HepG2 (cell line): ENCODE results near the gene YIF1B. TPM values are rescaled to one million over a fixed set of nuclear protein-coding genes. Genes with fewer than 3 reads are reported as not detected.

Experiments used
- ATAC-seq: fragments of 200-7000 bp; cut with Tn5 transposase; 3 replicates; pipeline ENCODE4 v1.9.1; 2020; ENCODE audit warnings: mild to moderate bottlenecking, moderate library complexity
- BruUV-seq: library from RNA; stranded (reverse); fragments of 400-500 nt; replicated peaks from 2 replicates; lab custom pipeline; 2021; lab: Mats Ljungman, UMichigan
- CTCF ChIA-PET: fragments of 300-600 bp; formaldehyde crosslinking; extraction: SDS; loops from one replicate; lab custom pipeline; 2021; ENCODE audit warnings: low total read pairs, inconsistent platforms, low intra/inter-chr PET ratio; lab: Yijun Ruan, JAX
- POLR2A ChIA-PET: fragments of 350-600 bp; sonication (Branson Sonifier 250); formaldehyde crosslinking; loops from one replicate; lab custom pipeline; 2020; ENCODE audit warnings: antibody characterized with exemption, inconsistent platforms; lab: Yijun Ruan, JAX
- DNase-seq: peaks from one replicate; pipeline ENCODE4 v3.0.0-alpha.2; 2015; ENCODE audit warnings: low spot score
- FAIRE-seq: peaks from 3 replicates; lab custom pipeline; 2011; peaks lifted over from hg19 to GRCh38; lab: Jason Lieb, UNC
- H2AFZ ChIP-seq: one replicate; pipeline ENCODE4 v1.6.1; 2011; ENCODE audit warnings: low read length, inconsistent platforms
- H3K27ac ChIP-seq: fragments of 300-600 bp; 3 replicates; pipeline ENCODE4 v1.8.0; 2011; ENCODE audit warnings: mixed run types, mild to moderate bottlenecking, mixed read lengths, low read length, inconsistent platforms; ENCODE audit not compliant: insufficient read depth; ENCODE audit errors: extremely low read length
- H3K27me3 ChIP-seq, 2 experiments: fragments of 200-600 bp in 1 of 2; 2 replicates in 1 of 2; 3 replicates in 1 of 2; pipeline versions ENCODE4 v1.6.0 to v1.8.0; 2011; ENCODE audit warnings: low read length in 2 of 2, mild to moderate bottlenecking in 2 of 2, moderate library complexity in 2 of 2, inconsistent platforms in 1 of 2; ENCODE audit not compliant: insufficient read depth in 2 of 2, control insufficient read depth in 1 of 2
- H3K36me3 ChIP-seq, 2 experiments: fragments of 200-600 bp in 1 of 2; replicated peaks in 1 of 2; 2 replicates in 1 of 2; 3 replicates in 1 of 2; pipeline versions ENCODE4 v1.5.1 to v1.8.0; 2011; ENCODE audit warnings: low read length in 2 of 2, inconsistent platforms in 1 of 2; ENCODE audit not compliant: insufficient read depth in 2 of 2, control insufficient read depth in 1 of 2
- H3K4me1 ChIP-seq: 2 replicates; pipeline ENCODE4 v1.5.1; 2012; ENCODE audit warnings: low read length, inconsistent platforms; ENCODE audit not compliant: insufficient read depth
- H3K4me2 ChIP-seq: 2 replicates; pipeline ENCODE4 v1.6.0; 2011; ENCODE audit warnings: low read depth, low read length, inconsistent platforms
- H3K4me3 ChIP-seq, 3 experiments: fragments of 200-600 bp in 1 of 3; sonication (generic), shearing (Covaris generic) in 1 of 3; replicated peaks in 1 of 3; 2 replicates each; pipeline ENCODE4 v1.5.1; 2011 to 2016; ENCODE audit warnings: low read length in 3 of 3, inconsistent platforms in 2 of 3, low read depth in 2 of 3, mild to moderate bottlenecking in 2 of 3, control low read depth in 1 of 3, mixed read lengths in 1 of 3; ENCODE audit not compliant: insufficient read depth in 1 of 3
- H3K79me2 ChIP-seq: one replicate; pipeline ENCODE4 v1.6.1; 2011; ENCODE audit warnings: low read length, inconsistent platforms; ENCODE audit not compliant: insufficient read depth
- H3K9ac ChIP-seq: 2 replicates; pipeline ENCODE4 v1.6.0; 2011; ENCODE audit warnings: mild to moderate bottlenecking, low read depth, low read length, inconsistent platforms; ENCODE audit not compliant: insufficient read depth
- H3K9me3 ChIP-seq: 2 replicates; pipeline ENCODE4 v1.5.1; 2012; ENCODE audit warnings: mild to moderate bottlenecking, low read length
- H4K20me1 ChIP-seq: 2 replicates; pipeline ENCODE4 v1.6.0; 2011; ENCODE audit warnings: inconsistent platforms, mild to moderate bottlenecking, low read length, moderate library complexity; ENCODE audit not compliant: insufficient read depth
- CBFB ChIP-seq: sonication (generic); formaldehyde crosslinking; IDR thresholded peaks from 2 replicates; pipeline ENCODE4 v1.4.0; 2020; ENCODE audit warnings: missing genetic modification reagents
- CBX5 ChIP-seq: sonication (generic); formaldehyde crosslinking; IDR thresholded peaks from 2 replicates; pipeline ENCODE4 v1.4.0; 2020; ENCODE audit warnings: missing genetic modification reagents, borderline replicate concordance
- MXI1 ChIP-seq: IDR thresholded peaks from 3 replicates; pipeline ENCODE4 v1.6.1; 2012; ENCODE audit warnings: low read depth, low read length, inconsistent platforms, borderline replicate concordance
- SRSF1 ChIP-seq: fragments of 200-400 bp; formaldehyde crosslinking; optimal IDR thresholded peaks from 2 replicates; pipeline ENCODE3; 2017; ENCODE audit warnings: mild to moderate bottlenecking, low read depth, low read length, moderate library complexity
- ZNF180 ChIP-seq: sonication (generic); formaldehyde crosslinking; IDR thresholded peaks from 2 replicates; pipeline ENCODE4 v1.4.0; 2020; ENCODE audit warnings: low read depth, missing genetic modification reagents, borderline replicate concordance
- ZNF557 ChIP-seq: sonication (generic); formaldehyde crosslinking; IDR thresholded peaks from 2 replicates; pipeline ENCODE4 v1.4.0; 2020; ENCODE audit warnings: missing genetic modification reagents
- ZNF674 ChIP-seq: sonication (generic); formaldehyde crosslinking; IDR thresholded peaks from 2 replicates; pipeline ENCODE4 v1.5.0; 2020; ENCODE audit warnings: low read depth, mild to moderate bottlenecking, missing genetic modification reagents
- WGBS: methylation state at CpG from one replicate; pipeline ENCODE4 v1.1.6; 2017; ENCODE audit warnings: low lambda C conversion rate; 5-methylcytosine and 5-hydroxymethylcytosine counted together
- in situ Hi-C: cut with HindIII; loops from 2 replicates; pipeline ENCODE4 v1.10.0; 2017; ENCODE audit warnings: low pct_unique_long_range_greater_than_20kb; ENCODE audit not compliant: extremely low pct_ligation_motif_present
- intact Hi-C: fragments of 100-400 bp; cut with micrococcal nuclease; formaldehyde crosslinking; loops from one replicate; pipeline ENCODE4 v1.10.0; 2022; ENCODE audit not compliant: unreplicated experiment
- polyA plus RNA-seq, 8 experiments: library from polyadenylated mRNA; depleted of rRNA in 3 of 8; stranded (reverse) in 7 of 8; unstranded in 1 of 8; fragments of >200 nt; fragmentation: Illumina TruSeq in 4 of 8; extraction: Trizol in 4 of 8; gene quantifications; 2 replicates each; pipeline versions ENCODE4 v1.2.1 to v1.2.3, GENCODE V29; 2011 to 2016; ENCODE audit warnings: low read depth in 4 of 8, missing spikeins in 1 of 8, mixed read lengths in 1 of 8; ENCODE audit not compliant: insufficient read depth in 1 of 8
- total RNA-seq, 5 experiments: library from RNA; depleted of rRNA; stranded (reverse); fragments of >200 nt; fragmentation: Illumina TruSeq; extraction: Trizol; gene quantifications; 2 replicates each; pipeline ENCODE4 v1.2.3, GENCODE V29; 2016; ENCODE audit warnings: low read depth in 1 of 5
- TF ChIP-seq, protein P1 (sequence below): sonication (generic); formaldehyde crosslinking; IDR thresholded peaks from 2 replicates; pipeline ENCODE4 v1.5.0; 2020; ENCODE audit warnings: mild to moderate bottlenecking, missing genetic modification reagents
- TF ChIP-seq, protein P2 (sequence below): fragments of 450-650 bp; IDR thresholded peaks from 2 replicates; pipeline ENCODE4 v1.6.1; 2017
- TF ChIP-seq, protein P3 (sequence below): sonication (generic); formaldehyde crosslinking; IDR thresholded peaks from 2 replicates; pipeline ENCODE4 v1.4.0; 2020; ENCODE audit warnings: mild to moderate bottlenecking, missing genetic modification reagents, borderline replicate concordance

Gene YIF1B
- total and polyA plus RNA-seq, 2 of the 13 experiments (the other 11 are each of a cell fraction or from before 2014, with no cell fraction given) = 41.4 to 85.2 TPM

DNA sequence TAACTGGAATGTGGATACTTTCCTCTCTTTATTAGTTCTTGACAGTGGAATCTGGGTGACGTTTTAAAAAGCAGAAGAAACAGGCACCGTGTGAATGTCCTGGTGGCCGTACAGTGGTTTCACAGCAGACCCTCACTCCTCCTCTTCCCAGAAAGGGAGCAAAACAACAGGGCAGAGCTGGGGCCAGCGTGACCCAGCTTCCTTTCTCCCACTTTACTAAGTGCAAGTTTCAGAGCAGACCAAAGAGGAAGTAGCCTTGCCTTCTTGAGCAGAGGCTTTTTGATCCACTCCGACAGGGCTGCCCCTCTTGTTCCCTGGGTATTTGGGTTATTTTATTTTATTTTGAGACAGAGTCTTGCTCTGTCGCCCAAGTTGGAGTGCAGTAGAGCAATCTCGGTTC lies 31.3 kb downstream of the YIF1B start (continued):
- TF ChIP-seq, protein P1, sequence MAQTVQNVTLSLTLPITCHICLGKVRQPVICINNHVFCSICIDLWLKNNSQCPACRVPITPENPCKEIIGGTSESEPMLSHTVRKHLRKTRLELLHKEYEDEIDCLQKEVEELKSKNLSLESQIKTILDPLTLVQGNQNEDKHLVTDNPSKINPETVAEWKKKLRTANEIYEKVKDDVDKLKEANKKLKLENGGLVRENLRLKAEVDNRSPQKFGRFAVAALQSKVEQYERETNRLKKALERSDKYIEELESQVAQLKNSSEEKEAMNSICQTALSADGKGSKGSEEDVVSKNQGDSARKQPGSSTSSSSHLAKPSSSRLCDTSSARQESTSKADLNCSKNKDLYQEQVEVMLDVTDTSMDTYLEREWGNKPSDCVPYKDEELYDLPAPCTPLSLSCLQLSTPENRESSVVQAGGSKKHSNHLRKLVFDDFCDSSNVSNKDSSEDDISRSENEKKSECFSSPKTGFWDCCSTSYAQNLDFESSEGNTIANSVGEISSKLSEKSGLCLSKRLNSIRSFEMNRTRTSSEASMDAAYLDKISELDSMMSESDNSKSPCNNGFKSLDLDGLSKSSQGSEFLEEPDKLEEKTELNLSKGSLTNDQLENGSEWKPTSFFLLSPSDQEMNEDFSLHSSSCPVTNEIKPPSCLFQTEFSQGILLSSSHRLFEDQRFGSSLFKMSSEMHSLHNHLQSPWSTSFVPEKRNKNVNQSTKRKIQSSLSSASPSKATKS (CRISPR knock-in tag) = no peak

DNA sequence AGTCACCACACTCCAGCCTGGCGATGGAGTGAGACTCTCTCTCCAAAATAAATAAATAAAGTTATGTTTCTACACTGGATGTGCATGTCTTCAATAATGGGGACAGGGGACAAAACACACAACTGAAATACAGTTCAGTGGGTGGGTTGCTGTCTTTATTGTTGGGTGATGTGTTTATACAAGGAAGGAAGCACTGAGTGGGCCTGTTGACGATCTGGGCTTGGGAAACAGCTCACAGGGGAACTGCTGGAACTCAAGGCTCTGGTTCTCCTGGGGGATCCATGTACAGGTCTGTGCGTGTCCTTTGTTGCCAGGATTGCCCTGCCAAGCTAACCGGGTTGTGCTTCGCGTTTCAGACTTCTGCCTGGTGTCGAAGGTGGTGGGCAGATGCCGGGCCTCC lies 32.5 kb downstream of the YIF1B start:
- no peak for FAIRE-seq
- Histone ChIP-seq H3K9me3 (no peaks in the 10 kb centered on the region), H3K36me3 (no peaks in the 10 kb centered on the region)
- no peak for TF ChIP-seq ZNF180
- no peak for TF ChIP-seq CBX5 (CRISPR knock-in tag)
- TF ChIP-seq, protein P2, sequence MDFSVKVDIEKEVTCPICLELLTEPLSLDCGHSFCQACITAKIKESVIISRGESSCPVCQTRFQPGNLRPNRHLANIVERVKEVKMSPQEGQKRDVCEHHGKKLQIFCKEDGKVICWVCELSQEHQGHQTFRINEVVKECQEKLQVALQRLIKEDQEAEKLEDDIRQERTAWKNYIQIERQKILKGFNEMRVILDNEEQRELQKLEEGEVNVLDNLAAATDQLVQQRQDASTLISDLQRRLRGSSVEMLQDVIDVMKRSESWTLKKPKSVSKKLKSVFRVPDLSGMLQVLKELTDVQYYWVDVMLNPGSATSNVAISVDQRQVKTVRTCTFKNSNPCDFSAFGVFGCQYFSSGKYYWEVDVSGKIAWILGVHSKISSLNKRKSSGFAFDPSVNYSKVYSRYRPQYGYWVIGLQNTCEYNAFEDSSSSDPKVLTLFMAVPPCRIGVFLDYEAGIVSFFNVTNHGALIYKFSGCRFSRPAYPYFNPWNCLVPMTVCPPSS = no peak
- no peak for TF ChIP-seq CBFB (CRISPR knock-in tag)
- TF ChIP-seq, protein P3, sequence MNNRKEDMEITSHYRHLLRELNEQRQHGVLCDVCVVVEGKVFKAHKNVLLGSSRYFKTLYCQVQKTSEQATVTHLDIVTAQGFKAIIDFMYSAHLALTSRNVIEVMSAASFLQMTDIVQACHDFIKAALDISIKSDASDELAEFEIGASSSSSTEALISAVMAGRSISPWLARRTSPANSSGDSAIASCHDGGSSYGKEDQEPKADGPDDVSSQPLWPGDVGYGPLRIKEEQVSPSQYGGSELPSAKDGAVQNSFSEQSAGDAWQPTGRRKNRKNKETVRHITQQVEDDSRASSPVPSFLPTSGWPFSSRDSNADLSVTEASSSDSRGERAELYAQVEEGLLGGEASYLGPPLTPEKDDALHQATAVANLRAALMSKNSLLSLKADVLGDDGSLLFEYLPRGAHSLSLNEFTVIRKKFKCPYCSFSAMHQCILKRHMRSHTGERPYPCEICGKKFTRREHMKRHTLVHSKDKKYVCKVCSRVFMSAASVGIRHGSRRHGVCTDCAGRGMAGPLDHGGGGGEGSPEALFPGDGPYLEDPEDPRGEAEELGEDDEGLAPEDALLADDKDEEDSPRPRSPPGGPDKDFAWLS (CRISPR knock-in tag) = no peak
- no peak for TF ChIP-seq ZNF557 (CRISPR knock-in tag)
- TF ChIP-seq ZNF674 (CRISPR knock-in tag) = no peak
- no peak for TF ChIP-seq SRSF1
- no peak for TF ChIP-seq MXI1
- TF ChIP-seq, all 625 proteins: peak for 0
- DNase-seq (no peak), ATAC-seq (no peak)
- Histone ChIP-seq H3K4me1 (peaks cover 4% of the 10 kb centered on the region; the same call in 1 of the 2 replicates), H3K9ac (no peak overlapping the region), H3K27me3 (no peaks in the 10 kb centered on the region; a peak in 2 of 5 replicates), H3K27ac (no peak overlapping the region), H3K79me2 (no peaks in the 10 kb centered on the region), H4K20me1 (no peaks in the 10 kb centered on the region), H3K4me3 (no peak overlapping the region), H3K4me2 (no peak overlapping the region), H2AFZ (no peak overlapping the region)
- in situ Hi-C loops = no loop called here
- WGBS = 81% methylated on average over 7 of the region's 8 CpGs
- intact Hi-C loops = no loop called here
- no TSS peak for BruUV-seq
- ChIA-PET CTCF (no interaction called here), POLR2A (no interaction called here)
